Measurements from ENCODE around the gene THG1L.

THG1L gene

GRCh38 chr5:157744051-157745011 lies 13.1 kb downstream of the THG1L start:
- peaks cover 9% of the 10 kb centered on the region; the same call in 1 of the 2 replicates for H3K4me1 ChIP-seq (ENCODE audit: insufficient read depth, low read length)
- H3K27me3 ChIP-seq (ENCODE audit: insufficient read depth, low read length): peaks cover 23% of the 10 kb centered on the region
- WGBS: 13% methylated on average over 56 of the region's 56 CpGs
- no peak overlapping the region for H3K27ac ChIP-seq (ENCODE audit: low read depth, low read length)
- peak overlapping the region; percentile 63 for H3K9ac ChIP-seq (ENCODE audit: low read depth, low read length)
- peaks cover 9% of the 10 kb centered on the region for H3K36me3 ChIP-seq (ENCODE audit: insufficient read depth, low read length)
- peak overlapping the region; percentile 78 for H3K4me3 ChIP-seq (ENCODE audit: low read length)
- H3K9me3 ChIP-seq (ENCODE audit: insufficient read depth, low read depth, low read length): no peaks in the 10 kb centered on the region

GRCh38 chr5:157745041-157745456 lies 13.8 kb downstream of the THG1L start:
- H3K27ac ChIP-seq (ENCODE audit: low read depth, low read length): no peak overlapping the region
- 0 out of 2 replicates have a peak, but pooled peaks cover 1% of the 10 kb centered on the region for H3K36me3 ChIP-seq (ENCODE audit: insufficient read depth, low read length)
- WGBS: 91% methylated on average over 4 of the region's 4 CpGs
- peaks cover 9% of the 10 kb centered on the region; the same call in 1 of the 2 replicates for H3K4me1 ChIP-seq (ENCODE audit: insufficient read depth, low read length)
- H3K4me3 ChIP-seq (ENCODE audit: low read length): peak overlapping the region; percentile 78
- no peaks in the 10 kb centered on the region for H3K9me3 ChIP-seq (ENCODE audit: insufficient read depth, low read depth, low read length)
- peaks cover 23% of the 10 kb centered on the region for H3K27me3 ChIP-seq (ENCODE audit: insufficient read depth, low read length)
- H3K9ac ChIP-seq (ENCODE audit: low read depth, low read length): no peak overlapping the region

DNA sequence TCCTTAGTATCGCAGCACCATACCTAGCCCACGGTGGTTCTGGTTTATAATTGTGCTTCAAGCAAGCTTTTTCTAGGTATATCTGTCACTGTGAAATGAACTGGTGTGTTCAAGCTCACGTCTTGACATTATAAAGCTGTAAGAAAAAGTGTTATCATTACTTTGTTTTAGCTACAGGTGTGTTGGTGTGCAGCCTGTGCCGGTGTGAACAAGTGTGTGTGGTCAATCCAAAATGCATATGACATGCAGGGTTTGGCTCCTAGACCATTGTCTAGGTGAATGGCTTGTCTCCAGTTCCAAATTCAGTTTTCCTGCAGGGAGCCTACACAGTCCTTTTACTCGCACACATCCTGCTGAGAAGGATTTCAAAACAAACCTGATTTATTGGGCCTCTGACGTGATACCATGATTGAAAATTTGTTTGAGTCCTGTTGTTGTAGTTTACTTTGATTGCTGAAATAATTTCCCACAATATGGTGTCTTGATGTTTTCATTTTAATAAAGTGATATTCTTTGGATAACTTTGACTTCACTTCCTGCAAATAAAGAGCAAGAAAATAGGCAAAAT lies 16.0 kb downstream of the THG1L start:
- H3K4me3 ChIP-seq (ENCODE audit: low read length): no peak overlapping the region
- peaks cover 9% of the 10 kb centered on the region; the same call in 1 of the 2 replicates for H3K4me1 ChIP-seq (ENCODE audit: insufficient read depth, low read length)
- WGBS: 87% methylated on average over 6 of the region's 6 CpGs
- H3K9ac ChIP-seq (ENCODE audit: low read depth, low read length): no peak overlapping the region
- no peaks in the 10 kb centered on the region for H3K36me3 ChIP-seq (ENCODE audit: insufficient read depth, low read length)
- H3K27ac ChIP-seq (ENCODE audit: low read depth, low read length): no peak overlapping the region
- no peaks in the 10 kb centered on the region for H3K9me3 ChIP-seq (ENCODE audit: insufficient read depth, low read depth, low read length)
- H3K27me3 ChIP-seq (ENCODE audit: insufficient read depth, low read length): peaks cover 23% of the 10 kb centered on the region

- Histone ChIP-seq H3K4me3 (ENCODE audit: low read length) (no peak overlapping the region), H3K27ac (ENCODE audit: low read depth, low read length) (no peak overlapping the region), H3K36me3 (ENCODE audit: insufficient read depth, low read length) (no peaks in the 10 kb centered on the region), H3K9ac (ENCODE audit: low read depth, low read length) (no peak overlapping the region), H3K9me3 (ENCODE audit: insufficient read depth, low read depth, low read length) (no peaks in the 10 kb centered on the region), H3K4me1 (ENCODE audit: insufficient read depth, low read length) (peaks cover 9% of the 10 kb centered on the region; the same call in 1 of the 2 replicates), H3K27me3 (ENCODE audit: insufficient read depth, low read length) (peaks cover 19% of the 10 kb centered on the region)
- 94% methylated on average over 8 of the region's 8 CpGs for WGBS
Measured at GRCh38 chr5:157747766-157748700, 16.8 kb downstream of the THG1L start.

GRCh38 chr5:157748760-157749461 lies 17.7 kb downstream of the THG1L start:
- Histone ChIP-seq H3K4me3 (ENCODE audit: low read length) (no peak overlapping the region), H3K27me3 (ENCODE audit: insufficient read depth, low read length) (peaks cover 17% of the 10 kb centered on the region), H3K9me3 (ENCODE audit: insufficient read depth, low read depth, low read length) (no peaks in the 10 kb centered on the region), H3K36me3 (ENCODE audit: insufficient read depth, low read length) (0 out of 2 replicates have a peak, but pooled peaks cover under 1% of the 10 kb centered on the region), H3K9ac (ENCODE audit: low read depth, low read length) (no peak overlapping the region), H3K27ac (ENCODE audit: low read depth, low read length) (no peak overlapping the region), H3K4me1 (ENCODE audit: insufficient read depth, low read length) (peaks cover 7% of the 10 kb centered on the region; the same call in 1 of the 2 replicates)
- WGBS: 88% methylated on average over 4 of the region's 4 CpGs

DNA sequence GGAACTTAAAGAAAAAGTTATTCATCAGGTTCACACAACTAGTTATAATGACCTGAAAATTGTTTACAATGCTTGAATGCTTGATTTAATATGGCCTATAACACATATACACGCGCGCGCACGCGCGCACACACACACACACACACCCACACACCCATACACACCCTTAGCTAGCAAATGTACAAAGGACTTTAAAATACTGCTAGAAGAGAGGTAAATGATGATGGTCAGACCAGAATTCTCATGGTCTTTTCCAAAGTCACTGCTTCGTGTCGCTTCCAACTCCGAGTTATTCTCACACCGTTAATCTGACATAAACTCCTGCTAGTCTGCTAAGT lies 18.2 kb downstream of the THG1L start:
- WGBS: 93% methylated on average over 4 of the region's 11 CpGs
- Histone ChIP-seq H3K4me1 (ENCODE audit: insufficient read depth, low read length) (peaks cover 4% of the 10 kb centered on the region; the same call in 1 of the 2 replicates), H3K9me3 (ENCODE audit: insufficient read depth, low read depth, low read length) (no peaks in the 10 kb centered on the region), H3K27me3 (ENCODE audit: insufficient read depth, low read length) (peaks cover 12% of the 10 kb centered on the region), H3K36me3 (ENCODE audit: insufficient read depth, low read length) (0 out of 2 replicates have a peak, but pooled peaks cover 3% of the 10 kb centered on the region), H3K27ac (ENCODE audit: low read depth, low read length) (no peak overlapping the region), H3K4me3 (ENCODE audit: low read length) (no peak overlapping the region), H3K9ac (ENCODE audit: low read depth, low read length) (no peak overlapping the region)

DNA sequence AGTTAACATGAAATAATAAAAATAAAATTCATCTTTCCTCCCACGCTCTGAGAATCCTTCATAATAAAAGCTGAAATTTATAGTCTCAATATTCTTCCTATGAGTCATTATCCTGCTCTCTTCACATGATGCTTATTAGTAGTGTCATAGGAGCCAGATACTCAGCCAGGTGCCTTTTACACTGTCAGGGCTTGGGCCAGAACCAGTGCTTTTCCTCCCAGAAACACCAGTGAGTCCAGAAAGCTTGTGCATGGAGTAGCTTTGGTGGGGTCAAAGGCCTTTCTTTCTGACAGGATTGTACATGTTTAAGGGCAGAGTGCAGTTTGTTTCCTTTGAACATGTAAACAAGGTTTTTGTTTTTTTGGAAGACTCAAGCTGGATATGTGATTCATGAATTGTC lies 19.1 kb downstream of the THG1L start:
- no peak overlapping the region for H3K4me3 ChIP-seq (ENCODE audit: low read length)
- H3K4me1 ChIP-seq (ENCODE audit: insufficient read depth, low read length): no peaks in the 10 kb centered on the region
- H3K9ac ChIP-seq (ENCODE audit: low read depth, low read length): no peak overlapping the region
- 100% methylated on average over 1 of the region's 1 CpG for WGBS
- H3K36me3 ChIP-seq (ENCODE audit: insufficient read depth, low read length): peaks cover 9% of the 10 kb centered on the region; the same call in 1 of the 2 replicates
- H3K27ac ChIP-seq (ENCODE audit: low read depth, low read length): no peak overlapping the region
- H3K9me3 ChIP-seq (ENCODE audit: insufficient read depth, low read depth, low read length): no peaks in the 10 kb centered on the region
- peaks cover 3% of the 10 kb centered on the region for H3K27me3 ChIP-seq (ENCODE audit: insufficient read depth, low read length)

GRCh38 chr5:157756122-157756521 lies 24.9 kb downstream of the THG1L start:
- no peaks in the 10 kb centered on the region for H3K4me1 ChIP-seq (ENCODE audit: insufficient read depth, low read length)
- H3K9me3 ChIP-seq (ENCODE audit: insufficient read depth, low read depth, low read length): no peaks in the 10 kb centered on the region
- peaks cover 14% of the 10 kb centered on the region; the same call in 1 of the 2 replicates for H3K36me3 ChIP-seq (ENCODE audit: insufficient read depth, low read length)
- H3K27me3 ChIP-seq (ENCODE audit: insufficient read depth, low read length): no peaks in the 10 kb centered on the region
- no peak overlapping the region for H3K4me3 ChIP-seq (ENCODE audit: low read length)
- H3K9ac ChIP-seq (ENCODE audit: low read depth, low read length): no peak overlapping the region
- WGBS: 98% methylated on average over 3 of the region's 3 CpGs
- H3K27ac ChIP-seq (ENCODE audit: low read depth, low read length): no peak overlapping the region

GRCh38 chr5:157758706-157759105 lies 27.5 kb downstream of the THG1L start:
- H3K4me3 ChIP-seq (ENCODE audit: low read length): no peak overlapping the region
- no peaks in the 10 kb centered on the region for H3K27me3 ChIP-seq (ENCODE audit: insufficient read depth, low read length)
- WGBS: 88% methylated on average over 1 of the region's 1 CpG
- no peak overlapping the region for H3K27ac ChIP-seq (ENCODE audit: low read depth, low read length)
- H3K36me3 ChIP-seq (ENCODE audit: insufficient read depth, low read length): peaks cover 14% of the 10 kb centered on the region; the same call in 1 of the 2 replicates
- no peaks in the 10 kb centered on the region for H3K4me1 ChIP-seq (ENCODE audit: insufficient read depth, low read length)
- no peaks in the 10 kb centered on the region for H3K9me3 ChIP-seq (ENCODE audit: insufficient read depth, low read depth, low read length)
- H3K9ac ChIP-seq (ENCODE audit: low read depth, low read length): no peak overlapping the region
